Activated T-cell treated with anti-CD3 and anti-CD28 coated beads, Interleukin-2, amount 50 U/mL, for 72 hours (primary cell): ENCODE results near the gene CIART. TPM values are rescaled to one million over a fixed set of nuclear protein-coding genes. Genes with fewer than 3 reads are reported as not detected.

ENCODE experiments used
- ATAC-seq, 2 donors: fragments of 150-1000 bp; cut with Tn5 transposase; replicated peaks in 1 of 2; 2 replicates each; pipeline ENCODE4 v1.10.0; 2021; ENCODE audit warnings: moderate library complexity in 2 of 2, mild to moderate bottlenecking in 1 of 2
- DNase-seq, 2 donors: peaks; one replicate each; pipeline ENCODE4 v3.0.0; 2021 to 2022; ENCODE audit warnings: mixed read lengths in 1 of 2
- H3K27ac Mint-ChIP-seq: one replicate; pipeline ENCODE4 v1.8.0; 2022; ENCODE audit warnings: mild to moderate bottlenecking, moderate library complexity, mixed read lengths
- H3K27me3 Mint-ChIP-seq: one replicate; pipeline ENCODE4 v1.8.0; 2022; ENCODE audit warnings: low read depth, mixed read lengths
- H3K36me3 Mint-ChIP-seq, 2 donors: one replicate each; pipeline ENCODE4 v1.8.0; 2022; ENCODE audit warnings: mixed read lengths in 2 of 2, mild to moderate bottlenecking in 1 of 2; ENCODE audit not compliant: insufficient read depth in 2 of 2
- H3K4me1 Mint-ChIP-seq: one replicate; pipeline ENCODE4 v1.8.0; 2022; ENCODE audit warnings: low read depth, mixed read lengths
- H3K4me3 Mint-ChIP-seq, 2 donors: one replicate each; pipeline ENCODE4 v1.8.0; 2022; ENCODE audit warnings: mild to moderate bottlenecking in 2 of 2, mixed read lengths in 2 of 2, moderate library complexity in 2 of 2
- H3K9me3 Mint-ChIP-seq, 2 donors: one replicate each; pipeline ENCODE4 v1.8.0; 2022; ENCODE audit warnings: mixed read lengths in 2 of 2
- total RNA-seq, 2 donors: library from RNA; stranded (reverse); gene quantifications; one replicate each; pipeline ENCODE4 v1.2.3, GENCODE V29; 2022

CIART gene
- total RNA-seq, 2 donors from 2014 or later, result 1.6 to 2.4 TPM

GRCh38 chr1:150256198-150256553 is 26.2 kb upstream of the CIART start:
- Mint-ChIP-seq H3K4me1 (peaks cover 19% of the 10 kb centered on the region), H3K27ac (peak overlapping the region; percentile 14), H3K36me3 (no peaks in the 10 kb centered on the region), H3K27me3 (peaks cover 51% of the 10 kb centered on the region), H3K4me3 (peak overlapping the region; percentile 78), H3K9me3 (no peaks in the 10 kb centered on the region)
- ATAC-seq (no peak), DNase-seq (no peak)

- Mint-ChIP-seq H3K4me3 (peak overlapping the region; percentile 78), H3K4me1 (peaks cover 19% of the 10 kb centered on the region), H3K9me3 (no peaks in the 10 kb centered on the region), H3K27me3 (peaks cover 51% of the 10 kb centered on the region), H3K36me3 (no peaks in the 10 kb centered on the region), H3K27ac (no peak overlapping the region)
- ATAC-seq, result no peak
- DNase-seq, result no peak
Observed at GRCh38 chr1:150256554-150257341, 25.6 kb upstream of the CIART start.

GRCh38 chr1:150257624-150258585 is 24.4 kb upstream of the CIART start, which contains the start of gene CA14:
Gene CA14, plus strand, starts transcription at chr1:150257774. Its CDS starts 355 bp downstream, at chr1:150258129.
- DNase-seq, result no peak
- no peaks in the 10 kb centered on the region for H3K9me3 Mint-ChIP-seq
- peaks cover 51% of the 10 kb centered on the region for H3K27me3 Mint-ChIP-seq
- H3K27ac Mint-ChIP-seq, result no peak within 1 kb of the TSS
- peaks cover 19% of the 10 kb centered on the region for H3K4me1 Mint-ChIP-seq
- H3K4me3 Mint-ChIP-seq, result peak within 1 kb of the TSS; percentile 78
- H3K36me3 Mint-ChIP-seq, result no peaks in the 10 kb centered on the region
- ATAC-seq, result no peak

- no peak for DNase-seq
- ATAC-seq, result no peak
- Mint-ChIP-seq H3K27me3 (peaks cover 45% of the 10 kb centered on the region), H3K4me3 (no peak overlapping the region), H3K36me3 (no peaks in the 10 kb centered on the region), H3K4me1 (peaks cover 19% of the 10 kb centered on the region), H3K27ac (no peak overlapping the region), H3K9me3 (no peaks in the 10 kb centered on the region)
Observed at GRCh38 chr1:150259217-150259616, 23.1 kb upstream of the CIART start.

GRCh38 chr1:150259758-150260669 is 22.3 kb upstream of the CIART start:
- ATAC-seq (no peak), DNase-seq (no peak)
- H3K36me3 Mint-ChIP-seq, result peaks cover 0 to 2% of the 10 kb centered on the region in 2 donors
- peaks cover 19% of the 10 kb centered on the region for H3K4me1 Mint-ChIP-seq
- H3K27me3 Mint-ChIP-seq, result peaks cover 44% of the 10 kb centered on the region
- H3K9me3 Mint-ChIP-seq, result no peaks in the 10 kb centered on the region
- H3K4me3 Mint-ChIP-seq, result no peak overlapping the region
- no peak overlapping the region for H3K27ac Mint-ChIP-seq

- Mint-ChIP-seq H3K27me3 (peaks cover 31% of the 10 kb centered on the region), H3K4me3 (no peak overlapping the region), H3K9me3 (no peaks in the 10 kb centered on the region), H3K4me1 (peaks cover 7% of the 10 kb centered on the region), H3K36me3 (peaks cover 0 to 9% of the 10 kb centered on the region in 2 donors), H3K27ac (no peak overlapping the region)
- no peak for DNase-seq
- no peak for ATAC-seq
Observed at GRCh38 chr1:150261367-150261766, 21.0 kb upstream of the CIART start.

GRCh38 chr1:150262388-150263320 is 19.7 kb upstream of the CIART start:
- Mint-ChIP-seq H3K4me3 (no peak overlapping the region), H3K27me3 (peaks cover 18% of the 10 kb centered on the region), H3K27ac (no peak overlapping the region), H3K9me3 (no peaks in the 10 kb centered on the region), H3K4me1 (peaks cover 11% of the 10 kb centered on the region), H3K36me3 (peaks cover 2 to 12% of the 10 kb centered on the region in 2 donors)
- DNase-seq, result no peak
- ATAC-seq, result no peak

GRCh38 chr1:150263549-150263948 is 18.8 kb upstream of the CIART start:
- Mint-ChIP-seq H3K4me1 (peaks cover 16% of the 10 kb centered on the region), H3K9me3 (no peaks in the 10 kb centered on the region), H3K4me3 (no peak overlapping the region), H3K27ac (no peak overlapping the region), H3K36me3 (peaks cover 5 to 15% of the 10 kb centered on the region in 2 donors), H3K27me3 (peaks cover 9% of the 10 kb centered on the region)
- DNase-seq, result no peak
- no peak for ATAC-seq

- Mint-ChIP-seq H3K9me3 (no peaks in the 10 kb centered on the region), H3K27ac (peak overlapping the region; percentile 94), H3K4me1 (peaks cover 30% of the 10 kb centered on the region), H3K27me3 (no peaks in the 10 kb centered on the region), H3K36me3 (peaks cover 5 to 15% of the 10 kb centered on the region in 2 donors), H3K4me3 (peak overlapping the region; percentile 98 to 99)
- ATAC-seq, result no peak
- DNase-seq, result no peak
Observed at GRCh38 chr1:150267896-150268295, 14.5 kb upstream of the CIART start.

GRCh38 chr1:150268340-150268704 is 14.0 kb upstream of the CIART start:
- H3K36me3 Mint-ChIP-seq, result peaks cover 5 to 15% of the 10 kb centered on the region in 2 donors
- H3K27me3 Mint-ChIP-seq, result no peaks in the 10 kb centered on the region

GRCh38 chr1:150268705-150269403 is 13.5 kb upstream of the CIART start, which contains the start of gene APH1A:
Gene APH1A, minus strand, starts transcription at chr1:150269016. Its CDS starts 206 bp downstream, at chr1:150268810.
- Mint-ChIP-seq H3K4me3 (peak within 1 kb of the TSS; percentile 98 to 99), H3K36me3 (peaks cover 5 to 15% of the 10 kb centered on the region in 2 donors)

More at GRCh38 chr1:150268340-150268704, 14.0 kb upstream of the CIART start:
- Mint-ChIP-seq H3K27ac (peak overlapping the region; percentile 94), H3K4me3 (peak overlapping the region; percentile 98 to 99), H3K9me3 (no peaks in the 10 kb centered on the region), H3K4me1 (peaks cover 30% of the 10 kb centered on the region)
- ATAC-seq (peak; percentile 48 to 53), DNase-seq (peak; percentile 42 to 45)

More at GRCh38 chr1:150268705-150269403, 13.5 kb upstream of the CIART start, which contains the start of gene APH1A:
- DNase-seq (peak; percentile 93 to 96), ATAC-seq (peak; percentile 98)
- Mint-ChIP-seq H3K27me3 (no peaks in the 10 kb centered on the region), H3K27ac (peak within 1 kb of the TSS; percentile 94), H3K4me1 (peaks cover 30% of the 10 kb centered on the region), H3K9me3 (no peaks in the 10 kb centered on the region)
